Keratinocyte (primary cell): ENCODE results near the gene BMS1. TPM values are rescaled to one million over a fixed set of nuclear protein-coding genes. Genes with fewer than 3 reads are reported as not detected.

ENCODE experiments used
- DNase-seq: peaks from one replicate; pipeline ENCODE4 v3.0.0-alpha.2; 2011; ENCODE audit warnings: low read depth, missing footprints, low spot score
- FAIRE-seq: peaks from 2 replicates; lab custom pipeline; 2011; peaks lifted over from hg19 to GRCh38; lab: Jason Lieb, UNC
- H2AFZ ChIP-seq: 2 replicates; pipeline ENCODE4 v1.6.0; 2012; ENCODE audit warnings: low read length, control low read depth, inconsistent platforms; ENCODE audit not compliant: control insufficient read depth
- H3K27ac ChIP-seq: 2 replicates; pipeline ENCODE4 v1.5.1; 2011; ENCODE audit warnings: low read length; ENCODE audit not compliant: control insufficient read depth, insufficient read depth
- H3K27me3 ChIP-seq: 3 replicates; pipeline ENCODE4 v1.6.0; 2011; ENCODE audit warnings: low read length; ENCODE audit not compliant: control insufficient read depth, insufficient read depth; ENCODE audit errors: extremely low read depth
- H3K36me3 ChIP-seq, 2 experiments: 2 replicates in 1 of 2; 3 replicates in 1 of 2; pipeline ENCODE4 v1.5.1; 2011; ENCODE audit warnings: low read length in 2 of 2, mild to moderate bottlenecking in 1 of 2; ENCODE audit not compliant: control insufficient read depth in 2 of 2, insufficient read depth in 2 of 2; ENCODE audit errors: extremely low read depth in 1 of 2
- H3K4me1 ChIP-seq: 3 replicates; pipeline ENCODE4 v1.5.1; 2011; ENCODE audit warnings: low read length; ENCODE audit not compliant: control insufficient read depth, insufficient read depth; ENCODE audit errors: extremely low read depth
- H3K4me2 ChIP-seq: 3 replicates; pipeline ENCODE4 v1.6.0; 2011; ENCODE audit warnings: low read depth, low read length; ENCODE audit not compliant: control insufficient read depth, insufficient read depth; ENCODE audit errors: extremely low read depth
- H3K4me3 ChIP-seq, 3 experiments: fragments of 200-600 bp in 1 of 3; sonication (generic) in 1 of 3; 2 replicates in 2 of 3; 3 replicates in 1 of 3; pipeline ENCODE4 v1.5.1; 2011 to 2016; ENCODE audit warnings: low read length in 3 of 3, mild to moderate bottlenecking in 3 of 3, control low read depth in 2 of 3, inconsistent platforms in 1 of 3, low read depth in 1 of 3, mixed read lengths in 1 of 3, mixed run types in 1 of 3, moderate library complexity in 1 of 3; ENCODE audit not compliant: control insufficient read depth in 2 of 3, insufficient read depth in 2 of 3; ENCODE audit errors: extremely low read depth in 1 of 3
- H3K79me2 ChIP-seq: 2 replicates; pipeline ENCODE4 v1.6.0; 2012; ENCODE audit warnings: low read length; ENCODE audit not compliant: control insufficient read depth, insufficient read depth
- H3K9ac ChIP-seq: 3 replicates; pipeline ENCODE4 v1.6.0; 2011; ENCODE audit warnings: low read length; ENCODE audit not compliant: control insufficient read depth, insufficient read depth; ENCODE audit errors: extremely low read depth
- H3K9me1 ChIP-seq: 3 replicates; pipeline ENCODE4 v1.6.0; 2011; ENCODE audit warnings: low read length; ENCODE audit not compliant: control insufficient read depth, insufficient read depth; ENCODE audit errors: extremely low read depth
- H3K9me3 ChIP-seq: 2 replicates; pipeline ENCODE4 v1.5.1; 2012; ENCODE audit warnings: low read depth, low read length; ENCODE audit not compliant: control insufficient read depth
- H4K20me1 ChIP-seq: 3 replicates; pipeline ENCODE4 v1.6.0; 2011; ENCODE audit warnings: low read length; ENCODE audit not compliant: control insufficient read depth, insufficient read depth; ENCODE audit errors: extremely low read depth
- EZH2 ChIP-seq: IDR thresholded peaks from one replicate; pipeline ENCODE4 v1.6.1; 2012; ENCODE audit warnings: inconsistent platforms, mild to moderate bottlenecking, low read length, moderate library complexity
- dilution Hi-C: fragments of 300-500 bp; cut with MboI; formaldehyde crosslinking; loops from one replicate; pipeline ENCODE4 v1.7.0; 2020; ENCODE audit warnings: low sequenced_read_pairs; ENCODE audit not compliant: extremely low pct_ligation_motif_present
- polyA plus RNA-seq, 5 experiments: library from polyadenylated mRNA; depleted of rRNA in 3 of 5; stranded (reverse) in 3 of 5; stranded (forward) in 1 of 5; unstranded in 1 of 5; fragments of >200 nt; gene quantifications; 1 replicate in 1 of 5; 2 replicates in 3 of 5; 3 replicates in 1 of 5; pipeline versions ENCODE4 v1.2.1 to v1.2.3, GENCODE V29; 2011 to 2012; ENCODE audit warnings: missing spikeins in 2 of 5, low read depth in 1 of 5, low replicate concordance in 1 of 5
- small RNA-seq, 3 experiments: library from RNA; depleted of rRNA; stranded (forward); fragments of <200 nt; gene quantifications; one replicate each; pipeline ENCODE3, GENCODE V24; 2012; ENCODE audit warnings: low read depth in 3 of 3, low replicate concordance in 1 of 3; ENCODE audit not compliant: insufficient read length in 3 of 3
- TF ChIP-seq, protein P1 (sequence below), 3 experiments: IDR thresholded peaks in 1 of 3; conservative IDR thresholded peaks in 1 of 3; optimal IDR thresholded peaks in 1 of 3; 2 replicates in 2 of 3; 3 replicates in 1 of 3; pipeline versions ENCODE3 to v1.5.1; 2011; ENCODE audit warnings: low read length in 3 of 3, mild to moderate bottlenecking in 3 of 3, moderate library complexity in 2 of 3, control low read depth in 1 of 3, inconsistent platforms in 1 of 3; ENCODE audit not compliant: insufficient read depth in 2 of 3; ENCODE audit errors: extremely low read depth in 1 of 3

BMS1 gene
- polyA plus RNA-seq, 1 donor (not counting 4 experiments of a cell fraction or from before 2014, with no cell fraction given): 11.4 TPM

DNA sequence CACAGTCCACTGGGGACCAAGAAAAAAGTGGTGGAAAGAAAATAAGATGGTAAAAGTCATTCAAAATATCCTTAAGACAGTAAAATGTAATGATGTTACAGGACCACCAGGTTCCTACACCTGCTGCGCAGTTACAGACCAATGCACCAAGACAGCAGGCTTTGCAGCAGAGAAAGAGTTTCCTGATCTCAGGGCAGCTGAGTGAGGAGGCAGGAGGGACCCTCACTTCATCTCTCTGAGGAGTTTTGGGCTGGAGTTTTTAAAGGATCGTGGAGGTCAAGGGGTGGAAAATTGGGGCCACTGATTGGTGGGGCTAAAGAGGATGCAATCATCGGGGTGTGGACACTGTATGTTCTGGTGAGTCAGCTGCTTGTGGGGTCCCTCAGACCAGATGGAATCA, 100.0 kb downstream of the BMS1 start:
- no peaks in the 10 kb centered on the region for H3K4me1 ChIP-seq
- no peaks in the 10 kb centered on the region for H3K36me3 ChIP-seq
- no peak for DNase-seq
- TF ChIP-seq EZH2: no peak
- TF ChIP-seq, protein P1, sequence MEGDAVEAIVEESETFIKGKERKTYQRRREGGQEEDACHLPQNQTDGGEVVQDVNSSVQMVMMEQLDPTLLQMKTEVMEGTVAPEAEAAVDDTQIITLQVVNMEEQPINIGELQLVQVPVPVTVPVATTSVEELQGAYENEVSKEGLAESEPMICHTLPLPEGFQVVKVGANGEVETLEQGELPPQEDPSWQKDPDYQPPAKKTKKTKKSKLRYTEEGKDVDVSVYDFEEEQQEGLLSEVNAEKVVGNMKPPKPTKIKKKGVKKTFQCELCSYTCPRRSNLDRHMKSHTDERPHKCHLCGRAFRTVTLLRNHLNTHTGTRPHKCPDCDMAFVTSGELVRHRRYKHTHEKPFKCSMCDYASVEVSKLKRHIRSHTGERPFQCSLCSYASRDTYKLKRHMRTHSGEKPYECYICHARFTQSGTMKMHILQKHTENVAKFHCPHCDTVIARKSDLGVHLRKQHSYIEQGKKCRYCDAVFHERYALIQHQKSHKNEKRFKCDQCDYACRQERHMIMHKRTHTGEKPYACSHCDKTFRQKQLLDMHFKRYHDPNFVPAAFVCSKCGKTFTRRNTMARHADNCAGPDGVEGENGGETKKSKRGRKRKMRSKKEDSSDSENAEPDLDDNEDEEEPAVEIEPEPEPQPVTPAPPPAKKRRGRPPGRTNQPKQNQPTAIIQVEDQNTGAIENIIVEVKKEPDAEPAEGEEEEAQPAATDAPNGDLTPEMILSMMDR (optimal IDR thresholded peaks at IDR 0.05 in 1 of 3, IDR thresholded peaks at IDR 0.05 in 1 of 3, conservative IDR thresholded peaks at IDR 0.05 in 1 of 3; ENCODE audit: extremely low read depth in 1 of 3, insufficient read depth in 2 of 3, low read length in 3 of 3): no peak
- H3K9me1 ChIP-seq: no peaks in the 10 kb centered on the region
- no peak overlapping the region for H3K9ac ChIP-seq
- no peak for FAIRE-seq
- dilution Hi-C loops: no loop called here
- H3K27ac ChIP-seq: no peak overlapping the region
- H4K20me1 ChIP-seq: no peaks in the 10 kb centered on the region
- H2AFZ ChIP-seq: no peak overlapping the region
- H3K27me3 ChIP-seq: no peaks in the 10 kb centered on the region
- no peak overlapping the region for H3K4me3 ChIP-seq
- no peak overlapping the region for H3K4me2 ChIP-seq
- peaks cover 3% of the 10 kb centered on the region for H3K9me3 ChIP-seq
- H3K79me2 ChIP-seq: no peaks in the 10 kb centered on the region

Small RNA genes within 50 kb of the gene (small RNA-seq; reads per million reads assigned to genes)
- 0 reads per million in 3 experiments for gene RNU6-885P

Other genes starting within 250 kb of the BMS1 start
- 6.5 to 9.4 TPM (median 9.3 TPM) in 3 replicates for gene ZNF33B, start 144.2 kb upstream of the BMS1 start, polyA plus RNA-seq